Esophagus (tissue), 2 donors: ENCODE measurements around the gene WNT9A. TPM values are rescaled to one million over a fixed set of nuclear protein-coding genes. Genes with fewer than 3 reads are reported as not detected.

Experiments used
- H3K27ac ChIP-seq, 2 donors: one replicate each; pipeline ENCODE4 v1.5.1; 2013; ENCODE audit warnings: low read depth in 2 of 2, mild to moderate bottlenecking in 2 of 2, inconsistent platforms in 1 of 2, low read length in 1 of 2, moderate library complexity in 1 of 2
- H3K27me3 ChIP-seq, 2 donors: one replicate each; pipeline ENCODE4 v1.6.1; 2013; ENCODE audit warnings: low read length in 2 of 2, control low read depth in 1 of 2, mild to moderate bottlenecking in 1 of 2; ENCODE audit not compliant: insufficient read depth in 2 of 2, control insufficient read depth in 1 of 2
- H3K36me3 ChIP-seq, 2 donors: one replicate each; pipeline ENCODE4 v1.6.1; 2013; ENCODE audit warnings: low read length in 1 of 2; ENCODE audit not compliant: control insufficient read depth in 2 of 2, insufficient read depth in 2 of 2
- H3K4me1 ChIP-seq, 2 donors: one replicate each; pipeline ENCODE4 v1.6.1; 2013; ENCODE audit warnings: low read length in 1 of 2; ENCODE audit not compliant: control insufficient read depth in 2 of 2, insufficient read depth in 2 of 2
- H3K4me3 ChIP-seq, 2 donors: one replicate each; pipeline ENCODE4 v1.5.1; 2013; ENCODE audit warnings: low read length in 2 of 2, mild to moderate bottlenecking in 2 of 2, low read depth in 1 of 2, moderate library complexity in 1 of 2
- H3K9me3 ChIP-seq, 2 donors: one replicate each; pipeline ENCODE4 v1.6.1; 2013; ENCODE audit warnings: mild to moderate bottlenecking in 2 of 2, low read depth in 1 of 2, low read length in 1 of 2, moderate library complexity in 1 of 2; ENCODE audit not compliant: control insufficient read depth in 2 of 2, insufficient read depth in 1 of 2
- WGBS, 2 donors: extraction: QIAGEN DNeasy Blood & Tissue Kit; methylation state at CpG; one replicate each; pipeline ENCODE4 v1.1.7; 2013; 5-methylcytosine and 5-hydroxymethylcytosine counted together
- polyA plus RNA-seq, 2 donors: library from polyadenylated mRNA; stranded (reverse); fragments of 200-250 nt; gene quantifications; one replicate each; pipeline ENCODE4 v1.2.3, GENCODE V29; 2013
- donor health status: healthy with polysubstance abuse.
- donor health status: Bipolar disorder and iron deficiency.

Gene WNT9A
- polyA plus RNA-seq, 2 donors = 2.3 to 3.6 TPM

DNA sequence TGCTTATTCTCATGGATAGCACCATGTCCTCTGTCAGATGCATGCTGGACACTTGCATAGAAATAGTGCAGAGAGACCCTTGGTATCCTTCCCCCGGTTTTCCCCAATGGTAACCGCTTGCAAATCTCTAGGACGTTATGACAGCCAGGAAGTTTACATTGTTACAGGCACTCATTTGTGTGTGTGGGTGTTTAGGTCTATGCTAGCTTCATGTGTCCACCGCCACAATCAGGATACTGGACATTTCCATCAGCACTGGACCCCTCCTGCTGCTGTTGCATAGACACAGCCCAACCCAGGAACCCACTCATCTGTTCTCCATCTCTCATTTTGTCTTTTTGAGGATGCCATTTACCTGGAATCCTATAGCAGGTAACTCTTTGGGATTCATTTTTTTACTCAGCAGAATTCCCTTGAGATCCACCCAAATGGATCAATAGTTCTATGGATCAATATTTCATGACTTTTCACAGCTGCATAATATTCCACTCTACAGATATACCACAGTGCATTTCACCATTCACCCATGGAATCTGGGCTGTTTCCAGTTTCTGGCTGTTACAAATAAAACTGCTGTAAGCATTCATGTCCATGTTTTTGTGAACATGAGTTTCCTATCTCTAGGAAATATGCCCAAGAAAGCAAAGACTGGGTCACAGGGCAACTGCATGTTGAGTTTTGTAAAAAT lies 6.6 kb upstream of the WNT9A start:
- H3K27ac ChIP-seq = no peak overlapping the region
- no peaks in the 10 kb centered on the region for H3K36me3 ChIP-seq
- H3K27me3 ChIP-seq = no peaks in the 10 kb centered on the region
- H3K9me3 ChIP-seq = no peaks in the 10 kb centered on the region
- no peak overlapping the region for H3K4me3 ChIP-seq
- H3K4me1 ChIP-seq = peaks cover 4% of the 10 kb centered on the region in 2 donors
- 30% methylated on average over 4 of the region's 4 CpGs for WGBS, 2 donors

DNA sequence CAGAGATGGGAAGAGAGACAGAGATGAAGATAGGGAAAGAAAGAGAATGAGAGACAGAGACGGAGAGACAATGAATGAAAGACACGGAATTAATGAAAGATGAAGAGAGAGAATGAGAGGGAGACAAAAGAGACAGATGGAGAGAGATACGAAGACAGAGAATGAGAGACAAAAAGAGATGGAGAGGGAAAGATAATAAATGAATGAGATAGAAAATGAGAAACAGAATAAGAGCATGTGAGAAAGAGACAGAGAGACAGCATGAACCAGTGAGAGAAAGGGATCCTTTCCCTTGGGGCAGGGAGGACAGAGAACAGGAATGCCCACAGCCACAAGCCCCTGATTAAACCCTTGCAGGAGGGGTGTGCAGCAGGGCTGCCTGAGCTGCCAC lies 5.3 kb upstream of the WNT9A start:
- Histone ChIP-seq H3K4me1 (peaks cover 4 to 11% of the 10 kb centered on the region in 2 donors), H3K36me3 (no peaks in the 10 kb centered on the region), H3K27me3 (no peaks in the 10 kb centered on the region), H3K4me3 (no peak overlapping the region), H3K27ac (no peak overlapping the region), H3K9me3 (no peaks in the 10 kb centered on the region)
- 85 to 89% methylated on average over 3 of the region's 3 CpGs for WGBS, 2 donors

DNA sequence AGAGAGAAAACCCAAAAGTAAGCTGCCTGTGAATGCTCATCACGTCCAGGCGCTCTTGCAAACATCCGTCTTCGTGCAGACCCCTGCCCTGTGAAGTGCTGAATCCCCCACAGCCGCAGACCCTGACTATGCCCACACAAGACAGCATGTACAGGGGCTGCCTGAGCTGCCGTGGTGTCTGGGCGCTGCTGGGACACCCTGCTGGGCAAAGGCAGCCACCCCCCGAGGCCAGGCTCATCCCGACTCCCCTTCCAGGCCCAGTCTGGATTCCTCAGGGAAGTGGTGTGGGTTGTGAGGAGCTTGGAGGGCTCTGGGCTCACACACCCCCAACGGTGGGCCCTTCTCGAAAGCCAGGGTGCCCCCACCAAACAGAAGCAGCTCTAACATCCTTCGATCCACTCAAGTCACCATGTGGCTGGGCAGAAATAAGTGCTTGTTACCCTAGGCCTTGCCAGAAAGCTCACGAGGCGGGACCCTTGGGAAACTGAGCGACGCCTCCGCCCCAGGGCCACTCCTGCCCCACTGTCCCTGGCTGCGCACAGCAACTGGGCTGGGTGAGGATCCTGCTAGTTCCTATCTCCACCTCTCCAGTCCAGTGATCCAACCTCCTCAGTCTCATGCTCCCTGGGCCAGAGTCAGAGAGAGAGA lies 4.8 kb upstream of the WNT9A start:
- Histone ChIP-seq H3K36me3 (no peaks in the 10 kb centered on the region), H3K27ac (no peak overlapping the region), H3K27me3 (no peaks in the 10 kb centered on the region), H3K4me1 (peaks cover 4 to 11% of the 10 kb centered on the region in 2 donors), H3K4me3 (no peak overlapping the region), H3K9me3 (no peaks in the 10 kb centered on the region)
- 68 to 74% methylated on average over 18 of the region's 18 CpGs for WGBS, 2 donors

DNA sequence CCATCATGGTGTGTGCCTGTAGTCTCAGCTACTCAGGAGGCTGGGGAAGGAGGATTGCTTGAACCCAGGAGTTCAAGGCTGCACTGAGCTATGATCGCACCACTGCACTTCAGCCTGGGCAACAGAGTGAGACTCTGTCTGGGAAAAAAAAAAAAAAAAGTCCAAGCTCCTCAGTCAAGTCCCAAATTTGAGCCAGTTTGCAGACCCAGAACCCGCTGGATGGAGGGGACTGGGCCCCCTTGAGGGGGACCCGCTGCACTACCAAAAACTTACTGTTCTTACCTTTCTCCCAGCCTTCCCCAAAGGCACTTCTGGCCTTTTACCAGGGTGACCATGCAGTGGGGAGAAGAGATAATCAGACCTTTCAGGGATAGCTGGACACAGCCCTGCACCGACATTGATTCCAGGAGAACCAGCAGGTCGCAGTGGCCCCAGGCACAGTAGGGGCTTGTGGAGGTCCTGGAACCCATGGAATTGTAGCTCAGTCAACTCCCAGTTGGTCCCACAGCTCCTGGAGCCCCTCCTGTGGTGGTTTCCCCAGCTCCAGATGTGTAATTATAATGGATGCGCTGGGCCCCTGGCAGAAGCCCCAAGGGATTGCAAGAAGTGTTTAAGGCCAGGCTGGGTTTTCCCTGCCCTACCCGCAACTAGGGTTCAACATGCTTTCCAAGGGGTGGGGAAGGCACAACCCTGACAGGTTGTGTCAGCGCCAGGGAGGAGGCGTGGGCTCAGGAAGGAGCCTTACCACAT lies 4.1 kb upstream of the WNT9A start:
- H3K4me1 ChIP-seq = peaks cover 4 to 11% of the 10 kb centered on the region in 2 donors
- 73 to 80% methylated on average over 9 of the region's 9 CpGs for WGBS, 2 donors
- no peak overlapping the region for H3K4me3 ChIP-seq
- H3K9me3 ChIP-seq = no peaks in the 10 kb centered on the region
- no peak overlapping the region for H3K27ac ChIP-seq
- H3K36me3 ChIP-seq = no peaks in the 10 kb centered on the region
- H3K27me3 ChIP-seq = no peaks in the 10 kb centered on the region

DNA sequence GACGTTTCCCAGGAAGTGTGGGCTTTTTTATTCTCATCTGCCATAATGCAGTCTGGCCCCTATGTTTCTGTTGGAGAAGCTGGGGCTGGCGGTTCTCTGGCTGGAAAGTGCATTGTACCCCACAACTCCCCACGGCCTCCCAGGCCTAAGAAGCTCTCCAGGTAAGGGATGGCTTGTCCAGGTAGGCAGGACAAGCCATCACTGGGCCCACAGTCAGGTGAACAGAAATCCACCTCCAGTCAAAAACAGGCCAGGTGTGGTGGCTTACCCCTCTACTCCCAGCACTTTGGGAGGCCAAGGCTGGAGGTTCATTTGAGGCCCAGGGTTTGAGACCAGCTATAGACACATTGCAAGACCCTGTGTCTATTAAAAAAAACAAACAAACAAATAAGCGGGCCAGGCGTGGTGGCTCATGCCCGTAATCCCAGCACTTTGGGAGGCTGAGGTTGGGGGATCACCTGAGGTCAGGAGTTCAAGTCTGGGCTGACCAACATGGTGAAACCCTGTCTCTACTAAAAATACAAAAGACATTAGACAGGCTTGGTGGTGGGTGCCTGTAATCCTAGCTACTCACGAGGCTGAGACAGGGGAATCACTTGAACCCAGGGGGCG lies 3.1 kb upstream of the WNT9A start:
- H3K4me1 ChIP-seq = peaks cover 5 to 17% of the 10 kb centered on the region in 2 donors
- H3K27me3 ChIP-seq = no peaks in the 10 kb centered on the region
- H3K4me3 ChIP-seq = no peak overlapping the region

DNA sequence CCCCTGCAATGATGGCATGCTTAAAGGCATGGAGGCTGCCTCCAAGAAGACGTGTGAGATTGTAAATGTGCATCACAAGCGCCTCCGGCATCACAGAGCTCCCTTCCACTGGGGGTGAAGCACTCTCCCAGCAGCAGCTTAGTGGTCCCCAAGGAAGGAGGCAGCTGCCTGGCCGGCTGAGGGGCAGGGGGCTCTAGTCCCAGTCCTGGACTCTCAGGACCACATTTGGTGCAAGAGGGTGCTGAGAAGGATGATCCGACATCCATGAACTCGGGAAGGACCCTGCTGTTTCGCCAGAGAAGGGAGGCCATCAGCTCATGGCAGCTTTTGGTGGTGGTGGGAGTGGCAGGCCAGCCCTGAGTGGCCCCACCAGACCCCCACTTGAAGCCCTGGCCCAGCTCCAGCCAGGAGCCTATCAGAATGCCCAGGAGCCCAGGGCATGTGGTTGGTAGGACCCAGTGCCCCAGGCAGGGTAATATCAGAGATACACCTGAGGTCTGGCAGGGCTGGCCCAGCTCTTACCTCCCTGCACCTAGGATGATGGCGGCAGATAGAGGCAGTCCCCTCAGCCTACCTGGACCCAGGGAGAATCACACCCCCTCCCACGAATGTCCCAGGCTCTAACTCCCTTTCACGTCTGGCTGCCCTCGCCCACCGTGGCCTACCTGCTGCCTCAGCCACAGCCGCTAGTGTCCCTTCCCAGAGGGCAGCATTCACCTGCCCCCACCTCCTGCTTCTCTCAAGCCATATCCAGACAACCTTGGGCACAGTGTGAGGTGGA lies 2.4 kb upstream of the WNT9A start:
- H3K27me3 ChIP-seq = no peaks in the 10 kb centered on the region
- no peak overlapping the region for H3K4me3 ChIP-seq
- no peaks in the 10 kb centered on the region for H3K9me3 ChIP-seq
- WGBS, 2 donors = 81 to 89% methylated on average over 13 of the region's 13 CpGs
- H3K36me3 ChIP-seq = no peaks in the 10 kb centered on the region
- no peak overlapping the region for H3K27ac ChIP-seq
- H3K4me1 ChIP-seq = peaks cover 11 to 24% of the 10 kb centered on the region in 2 donors

More for the DNA sequence above, 3.1 kb upstream of the WNT9A start:
- Histone ChIP-seq H3K27ac (no peak overlapping the region), H3K9me3 (no peaks in the 10 kb centered on the region), H3K36me3 (no peaks in the 10 kb centered on the region)
- 89 to 91% methylated on average over 8 of the region's 8 CpGs for WGBS, 2 donors

DNA sequence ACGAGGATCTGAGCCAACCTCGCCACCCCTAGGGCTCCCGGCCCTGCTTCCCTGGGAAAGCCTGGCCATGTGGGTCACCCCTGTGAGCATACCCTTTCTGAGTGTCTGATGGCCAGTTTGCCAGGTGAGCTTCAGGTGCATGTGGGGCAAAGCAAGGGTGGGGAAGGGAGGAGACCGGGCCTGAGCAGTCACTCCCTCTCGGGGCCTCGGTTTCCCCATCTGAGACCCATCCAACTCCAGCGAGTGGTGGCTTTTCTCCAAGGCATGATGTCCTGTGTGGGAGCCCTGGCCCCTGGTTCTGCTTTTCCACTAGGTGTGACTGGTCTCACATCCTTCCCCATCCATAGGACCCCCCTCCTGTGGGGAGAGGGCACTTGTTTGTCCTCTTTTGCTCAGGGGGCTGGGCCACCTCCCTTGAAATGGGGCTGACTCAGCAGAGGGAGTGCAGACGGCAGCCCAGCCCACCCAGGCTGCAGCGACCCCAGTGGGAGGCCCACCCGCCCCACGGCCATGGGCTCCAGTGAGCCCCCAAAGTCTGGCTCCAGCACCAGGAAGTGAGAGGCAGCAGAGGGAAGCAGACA lies 1.7 kb upstream of the WNT9A start:
- Histone ChIP-seq H3K9me3 (no peaks in the 10 kb centered on the region), H3K4me3 (no peak overlapping the region), H3K36me3 (no peaks in the 10 kb centered on the region), H3K27ac (no peak overlapping the region), H3K4me1 (peaks cover 11 to 30% of the 10 kb centered on the region in 2 donors), H3K27me3 (no peaks in the 10 kb centered on the region)
- WGBS, 2 donors = 79 to 80% methylated on average over 10 to 11 of the region's 11 CpGs

DNA sequence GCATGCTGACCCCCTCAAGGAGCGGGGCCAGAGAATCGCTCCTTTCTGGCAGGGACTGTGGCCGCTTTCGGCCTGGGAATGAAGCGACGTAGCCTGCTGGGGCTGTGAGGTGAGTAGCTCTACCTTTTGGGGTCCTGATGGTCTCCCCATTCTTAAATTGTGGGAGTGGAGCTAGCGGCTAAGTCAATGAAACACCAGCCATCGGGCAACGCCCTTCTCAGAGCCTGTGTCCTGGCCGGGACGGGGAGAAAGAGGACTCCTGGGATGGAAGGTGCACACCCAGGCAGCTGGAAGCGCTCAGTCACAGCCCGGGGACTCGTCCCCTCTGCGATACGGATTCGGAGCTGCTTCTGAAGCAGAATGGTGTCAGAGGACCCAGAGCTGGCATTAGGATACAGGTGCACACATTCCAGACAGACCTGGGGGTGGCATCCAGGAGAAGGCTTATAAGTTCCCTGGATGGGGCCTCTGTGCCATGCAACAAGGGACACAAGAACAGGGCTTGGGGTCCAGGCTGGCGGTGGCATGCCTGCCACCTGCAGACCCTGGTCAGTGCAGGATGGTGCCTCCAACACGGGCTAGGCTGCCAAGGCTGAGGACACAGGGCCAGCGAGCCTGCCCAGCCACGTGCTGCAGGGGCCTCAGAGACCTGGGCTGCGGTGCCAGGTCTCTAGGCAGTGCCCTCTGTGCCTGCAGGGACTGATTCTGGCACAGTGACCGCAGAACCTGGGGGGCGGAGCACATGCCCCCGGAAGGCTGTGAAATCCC lies 945 bp upstream of the WNT9A start:
- Histone ChIP-seq H3K9me3 (no peaks in the 10 kb centered on the region), H3K4me3 (peak overlapping the region; percentile 46 to 53), H3K27me3 (no peaks in the 10 kb centered on the region), H3K36me3 (no peaks in the 10 kb centered on the region), H3K27ac (peak overlapping the region; percentile 26 to 30), H3K4me1 (peaks cover 11 to 31% of the 10 kb centered on the region in 2 donors)
- WGBS, 2 donors = 23 to 26% methylated on average over 25 of the region's 25 CpGs
